K562 treated with DMSO at 1 percent for 4 hours (cell line): ENCODE data around the gene NUDT13. TPM values are rescaled to one million over a fixed set of nuclear protein-coding genes. Genes with fewer than 3 reads are reported as not detected.

Experiments
- total RNA-seq: library from RNA; unstranded; fragments of 300-600 nt; gene quantifications from 2 replicates; pipeline ENCODE4 v1.2.3, GENCODE V29; 2022; ENCODE audit not compliant: insufficient read depth

NUDT13 gene
- 4.6 and 4.9 TPM in 2 replicates for total RNA-seq

GRCh38 chr10:73110345-73110849 lies at the start of gene NUDT13:
Gene NUDT13 (plus strand): TSS chr10:73110455. CDS start chr10:73114366, 3,911 bp downstream.

DNA sequence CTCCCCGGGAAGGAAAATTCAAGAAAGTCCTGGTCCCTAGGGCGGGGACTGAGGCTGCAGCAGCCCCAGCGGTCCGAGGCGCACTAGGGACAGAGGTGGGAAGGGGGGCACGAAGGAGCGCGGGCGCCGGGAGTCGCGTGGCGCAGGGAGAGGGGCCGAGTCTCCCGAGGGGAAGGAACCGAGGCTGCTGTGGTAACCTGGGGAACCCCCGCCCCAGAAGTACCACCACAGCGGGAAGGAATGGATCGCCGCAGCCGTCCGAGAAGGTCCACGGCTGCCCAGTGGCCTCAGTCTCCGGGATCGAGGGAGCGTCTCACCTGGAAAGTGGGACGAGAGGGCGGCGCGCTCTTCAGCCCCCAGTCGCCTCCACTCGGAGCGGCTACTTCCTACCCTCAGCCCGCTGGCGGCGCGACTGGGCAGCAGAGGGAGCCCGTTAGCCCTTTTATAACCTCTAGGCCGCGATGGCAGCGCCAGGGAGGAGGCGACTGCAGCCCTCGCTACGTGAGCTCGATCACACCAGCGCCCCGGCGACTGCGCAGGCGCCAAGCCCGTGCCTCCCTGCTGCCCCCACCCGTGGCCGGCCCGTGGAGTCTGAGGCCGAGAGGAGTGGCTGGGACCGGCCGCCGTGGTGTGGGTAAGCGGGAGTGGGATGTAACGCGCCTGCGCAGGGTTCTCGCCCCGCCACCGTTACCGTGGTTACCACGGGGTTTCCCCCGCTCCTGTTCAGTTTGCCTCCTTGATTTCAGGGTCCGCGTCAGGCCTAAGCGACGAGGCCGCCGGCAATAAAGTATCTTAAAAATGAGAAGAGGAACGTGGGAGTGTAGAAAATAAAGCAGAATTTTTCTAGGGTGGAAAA lies 13.6 kb upstream of the NUDT13 start, which contains the start of gene P4HA1:
TSS of gene P4HA1 (minus strand) at position 418 of the 856 bp plus-strand sequence. CDS start 21,983 bp downstream, outside the sequence.

DNA sequence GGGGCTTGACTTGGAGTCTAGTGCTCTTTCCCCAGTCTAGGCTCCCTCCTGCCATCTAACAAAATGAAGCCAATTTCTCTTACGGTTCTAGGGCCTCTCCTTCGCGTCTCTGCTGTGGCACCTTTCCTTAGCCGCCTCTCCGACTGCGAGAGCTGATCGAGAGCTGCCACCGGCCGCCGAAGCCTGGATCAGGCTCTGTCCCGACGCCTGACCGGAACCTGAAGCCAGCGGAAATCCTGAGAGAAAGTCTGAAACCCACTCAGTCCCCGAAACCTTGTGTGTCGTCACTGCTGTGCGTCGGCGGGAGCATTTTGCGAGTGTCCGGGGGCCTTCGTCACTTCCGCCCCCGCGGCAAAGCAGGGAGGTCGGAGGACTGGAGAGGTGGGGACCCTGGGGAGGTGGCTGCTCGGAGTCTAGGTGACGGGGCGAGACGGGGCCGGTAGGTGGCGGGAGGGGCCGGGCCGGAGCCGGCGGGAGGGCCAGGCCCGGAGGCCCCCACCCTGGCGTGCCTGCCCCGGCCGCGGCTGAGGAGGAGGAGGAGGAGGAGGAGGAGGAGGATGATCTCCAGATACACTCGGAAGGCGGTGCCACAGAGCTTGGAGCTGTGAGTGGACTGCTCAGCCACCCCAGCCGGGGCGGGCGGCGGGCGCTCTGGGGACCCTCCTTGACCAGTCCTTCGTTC lies 57.7 kb downstream of the NUDT13 start, which contains the start of the genes ECD and FAM149B1:
TSS of gene ECD (minus strand) at position 226 of the 682 bp plus-strand sequence. CDS start 4,071 bp downstream, outside the sequence.
TSS of gene FAM149B1 (plus strand) at position 337 of the 682 bp plus-strand sequence. CDS start at position 558, 221 bp downstream.

Other genes with a start within 250 kb of the NUDT13 start
- 0.85 TPM in 1 of 2 replicates, not detected in the other for gene OIT3, start 216.7 kb upstream of the NUDT13 start, total RNA-seq
- gene PLA2G12B, start 155.6 kb upstream of the NUDT13 start, total RNA-seq = not detected in 2 replicates
- 25.8 and 25.9 TPM in 2 replicates for gene P4HA1, start 13.6 kb upstream of the NUDT13 start, total RNA-seq
- 14.2 and 17.4 TPM in 2 replicates for gene ECD, start 57.6 kb downstream of the NUDT13 start, total RNA-seq
- 10.2 and 11.8 TPM in 2 replicates for gene FAM149B1, start 57.7 kb downstream of the NUDT13 start, total RNA-seq
- gene DNAJC9, start 136.8 kb downstream of the NUDT13 start, total RNA-seq = 69.9 and 74.2 TPM in 2 replicates
- 59.7 and 59.9 TPM in 2 replicates for gene MRPS16, start 142.2 kb downstream of the NUDT13 start, total RNA-seq
- 2.0 and 2.9 TPM in 2 replicates for gene CFAP70, start 248.4 kb downstream of the NUDT13 start, total RNA-seq